GM19328 (cell line): Measurements from ENCODE around the gene DUXB.
A peak's percentile ranks its signal among the peaks of the same experiment; 100 is the strongest.

Experiments used
- ATAC-seq: cut with Tn5 transposase; IDR thresholded peaks from one replicate; pipeline ENCODE4 v1.9.1; 2021; ENCODE audit warnings: mild to moderate bottlenecking, moderate library complexity; ENCODE audit not compliant: unreplicated experiment

The DUXB gene

GRCh38 chr16:75701361-75701760 is at the start of gene DUXB:
Gene DUXB (minus strand): TSS chr16:75701461. CDS start chr16:75701418, 43 bp downstream.
- no peak for ATAC-seq

GRCh38 chr16:75750528-75750927 is 49.3 kb upstream of the DUXB start:
- ATAC-seq = no peak

GRCh38 chr16:75746359-75746758 is 45.1 kb upstream of the DUXB start:
- ATAC-seq = no peak

GRCh38 chr16:75745823-75746222 is 44.6 kb upstream of the DUXB start:
- peak; percentile 61 for ATAC-seq

GRCh38 chr16:75745242-75745641 is 44.0 kb upstream of the DUXB start:
- ATAC-seq = peak; percentile 39

- no peak for ATAC-seq
Measured at GRCh38 chr16:75742424-75743047, 41.3 kb upstream of the DUXB start.

- no peak for ATAC-seq
Measured at GRCh38 chr16:75733305-75734211, 32.3 kb upstream of the DUXB start.

- ATAC-seq = no peak
Measured at GRCh38 chr16:75732871-75733270, 31.6 kb upstream of the DUXB start.

GRCh38 chr16:75727221-75727620 is 26.0 kb upstream of the DUXB start:
- ATAC-seq = no peak

- no peak for ATAC-seq
Measured at GRCh38 chr16:75726390-75726789, 25.1 kb upstream of the DUXB start, which contains the start of gene CPHXL. Gene CPHXL (minus strand): TSS chr16:75726490. CDS start chr16:75726442, 48 bp downstream.

GRCh38 chr16:75718452-75718851 is 17.2 kb upstream of the DUXB start:
- no peak for ATAC-seq

GRCh38 chr16:75714661-75715060 is 13.4 kb upstream of the DUXB start:
- ATAC-seq = no peak

GRCh38 chr16:75710344-75710743 is 9.1 kb upstream of the DUXB start:
- ATAC-seq = no peak

- no peak for ATAC-seq
Measured at GRCh38 chr16:75703306-75703705, 2.0 kb upstream of the DUXB start.

GRCh38 chr16:75702242-75702641 is 981 bp upstream of the DUXB start:
- no peak for ATAC-seq

GRCh38 chr16:75697571-75697970 is 3.7 kb downstream of the DUXB start:
- ATAC-seq = no peak

- no peak for ATAC-seq
Measured at GRCh38 chr16:75695708-75696107, 5.6 kb downstream of the DUXB start.

- no peak for ATAC-seq
Measured at GRCh38 chr16:75687361-75687760, 13.9 kb downstream of the DUXB start.

GRCh38 chr16:75682308-75682707 is 19.0 kb downstream of the DUXB start:
- ATAC-seq = no peak

GRCh38 chr16:75679366-75679765 is 21.9 kb downstream of the DUXB start:
- ATAC-seq = no peak

GRCh38 chr16:75676909-75677308 is 24.4 kb downstream of the DUXB start, which contains the start of gene CPHXL2:
Gene CPHXL2 (minus strand): TSS chr16:75677009. CDS start chr16:75676999, 10 bp downstream.
- no peak for ATAC-seq

- no peak for ATAC-seq
Measured at GRCh38 chr16:75667503-75667902, 33.8 kb downstream of the DUXB start.
